Karpas-422 (cell line): ENCODE data around the gene SLC25A21. TPM values are rescaled to one million over a fixed set of nuclear protein-coding genes. Genes with fewer than 3 reads are reported as not detected.
A peak's percentile ranks its signal among the peaks of the same experiment; 100 is the strongest.
"Not testable (repeated sequence)": the region's sequence is repeated elsewhere in the genome, so short reads cannot be mapped to it uniquely, and the experiment has no call there.

Source experiments
- DNase-seq: peaks from one replicate; pipeline ENCODE4 v3.0.0-alpha.2; 2015
- H2AFZ ChIP-seq: fragments of 200-600 bp; sonication (generic); 2 replicates; pipeline ENCODE4 v1.6.1; 2014; ENCODE audit warnings: antibody characterized with exemption, low read length, mixed read lengths
- H3K27ac ChIP-seq: fragments of 200-600 bp; sonication (generic); 2 replicates; pipeline ENCODE4 v1.5.1; 2014; ENCODE audit warnings: mild to moderate bottlenecking, low read length, moderate library complexity
- H3K27me3 ChIP-seq: fragments of 200-600 bp; sonication (generic); 2 replicates; pipeline ENCODE4 v1.6.1; 2014; ENCODE audit warnings: low read length, mixed read lengths
- H3K36me3 ChIP-seq: fragments of 200-600 bp; sonication (generic); 2 replicates; pipeline ENCODE4 v1.6.1; 2014; ENCODE audit warnings: low read length, mixed read lengths; ENCODE audit not compliant: insufficient read depth
- H3K4me1 ChIP-seq: fragments of 200-600 bp; sonication (generic); 2 replicates; pipeline ENCODE4 v1.6.1; 2014; ENCODE audit warnings: mild to moderate bottlenecking, low read length, mixed read lengths
- H3K4me2 ChIP-seq: fragments of 200-600 bp; sonication (generic); 2 replicates; pipeline ENCODE4 v1.6.1; 2014; ENCODE audit warnings: low read length, low read depth, mild to moderate bottlenecking; ENCODE audit not compliant: poor library complexity, severe bottlenecking
- H3K4me3 ChIP-seq: fragments of 200-600 bp; sonication (generic); 2 replicates; pipeline ENCODE4 v1.5.1; 2014; ENCODE audit warnings: mild to moderate bottlenecking, antibody characterized with exemption, low read length, mixed read lengths
- H3K79me2 ChIP-seq: fragments of 200-600 bp; sonication (generic); 2 replicates; pipeline ENCODE4 v1.6.1; 2014; ENCODE audit warnings: mild to moderate bottlenecking, low read length, mixed read lengths
- H3K9ac ChIP-seq: fragments of 200-600 bp; sonication (generic); 2 replicates; pipeline ENCODE4 v1.6.0; 2014; ENCODE audit warnings: low read length
- H3K9me2 ChIP-seq: fragments of 200-600 bp; sonication (generic), shearing (Covaris generic); replicated peaks from 2 replicates; pipeline ENCODE4 v1.6.0; 2014; ENCODE audit warnings: mild to moderate bottlenecking, low read length, moderate library complexity; ENCODE audit not compliant: insufficient read depth
- H3K9me3 ChIP-seq: fragments of 300-700, 200-600 bp; sonication (generic); 2 replicates; pipeline ENCODE4 v1.6.1; 2014; ENCODE audit warnings: low read length, mixed read lengths
- H4K20me1 ChIP-seq: fragments of 200-600 bp; sonication (generic); 2 replicates; pipeline ENCODE4 v1.6.1; 2014; ENCODE audit warnings: mild to moderate bottlenecking, antibody characterized with exemption, low read length, low read depth; ENCODE audit not compliant: insufficient read depth
- total RNA-seq: library from RNA; depleted of rRNA; stranded (reverse); fragments of >200 nt; shearing (Covaris generic); gene quantifications from 2 replicates; pipeline ENCODE4 v1.2.3, GENCODE V29; 2014; ENCODE audit warnings: low replicate concordance

SLC25A21 gene
- total RNA-seq, 1 experiment from 2014 or later, result 1.5 TPM

- H3K9me3 ChIP-seq, result no peaks in the 10 kb centered on the region
Observed at GRCh38 chr14:36916668-36917067, 255.7 kb downstream of the SLC25A21 start.

GRCh38 chr14:36915081-36915480 lies 257.3 kb downstream of the SLC25A21 start:
- Histone ChIP-seq H4K20me1 (no peaks in the 10 kb centered on the region), H3K4me3 (no peak overlapping the region), H3K9ac (no peak overlapping the region), H3K27me3 (no peaks in the 10 kb centered on the region), H3K27ac (no peak overlapping the region), H3K79me2 (no peaks in the 10 kb centered on the region), H3K36me3 (no peaks in the 10 kb centered on the region), H3K9me3 (no peaks in the 10 kb centered on the region), H3K4me2 (no peak overlapping the region), H3K9me2 (no peaks in the 10 kb centered on the region), H3K4me1 (peaks cover 4% of the 10 kb centered on the region; the same call in 1 of the 2 replicates), H2AFZ (no peak overlapping the region)
- DNase-seq, result no peak

More at GRCh38 chr14:36916668-36917067, 255.7 kb downstream of the SLC25A21 start:
- H2AFZ ChIP-seq, result no peak overlapping the region
- no peaks in the 10 kb centered on the region for H4K20me1 ChIP-seq
- no peaks in the 10 kb centered on the region for H3K9me2 ChIP-seq
- H3K4me2 ChIP-seq, result no peak overlapping the region
- H3K9ac ChIP-seq, result no peak overlapping the region
- DNase-seq, result no peak
- no peaks in the 10 kb centered on the region for H3K36me3 ChIP-seq
- peaks cover 4% of the 10 kb centered on the region; the same call in 1 of the 2 replicates for H3K4me1 ChIP-seq
- H3K79me2 ChIP-seq, result no peaks in the 10 kb centered on the region
- H3K27me3 ChIP-seq, result no peaks in the 10 kb centered on the region
- no peak overlapping the region for H3K27ac ChIP-seq
- H3K4me3 ChIP-seq, result no peak overlapping the region

GRCh38 chr14:36910578-36910977 lies 261.8 kb downstream of the SLC25A21 start:
- H3K9me3 ChIP-seq, result no peaks in the 10 kb centered on the region
- no peak overlapping the region for H2AFZ ChIP-seq
- no peak overlapping the region for H3K27ac ChIP-seq
- no peak overlapping the region for H3K9ac ChIP-seq
- no peaks in the 10 kb centered on the region for H4K20me1 ChIP-seq
- H3K27me3 ChIP-seq, result no peaks in the 10 kb centered on the region
- no peaks in the 10 kb centered on the region for H3K36me3 ChIP-seq
- no peaks in the 10 kb centered on the region for H3K79me2 ChIP-seq
- no peak overlapping the region for H3K4me2 ChIP-seq
- peaks cover 18% of the 10 kb centered on the region for H3K4me1 ChIP-seq
- H3K4me3 ChIP-seq, result no peak overlapping the region
- peak; percentile 41 for DNase-seq
- H3K9me2 ChIP-seq, result no peaks in the 10 kb centered on the region

DNA sequence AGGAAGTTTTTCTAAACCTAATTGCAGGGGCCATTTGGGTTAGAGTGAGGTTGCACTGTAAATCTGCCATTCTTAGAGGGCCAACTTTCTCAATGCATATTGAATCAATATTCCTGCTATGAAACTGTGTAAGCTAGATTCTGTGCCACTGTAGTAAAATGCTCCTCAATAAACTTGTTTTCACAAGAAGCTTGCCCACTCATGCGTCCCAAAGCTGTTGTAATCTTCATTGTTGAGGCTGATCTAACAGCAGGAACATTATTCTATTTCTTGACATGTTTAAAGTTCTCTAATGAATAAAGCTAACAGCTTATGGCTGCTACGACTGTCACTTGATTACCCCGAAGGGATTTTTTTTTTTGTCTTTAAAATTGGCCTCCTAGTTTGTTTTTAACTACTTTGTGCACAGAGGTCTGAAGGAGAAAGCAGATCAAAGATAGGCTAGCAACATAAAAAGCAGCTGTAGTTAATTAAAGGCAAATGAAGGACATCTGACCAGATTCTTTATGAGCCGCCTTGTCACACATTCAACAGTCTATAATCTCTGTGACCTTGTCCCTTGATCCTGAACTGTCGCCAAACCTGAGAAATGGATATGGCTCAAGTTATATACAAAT lies 267.0 kb downstream of the SLC25A21 start:
- peaks cover 23% of the 10 kb centered on the region for H3K4me1 ChIP-seq
- H3K36me3 ChIP-seq, result no peaks in the 10 kb centered on the region
- H3K9ac ChIP-seq, result no peak overlapping the region
- peak overlapping the region; percentile 2 for H3K4me2 ChIP-seq
- no peaks in the 10 kb centered on the region for H3K27me3 ChIP-seq
- DNase-seq, result no peak
- no peak overlapping the region for H3K27ac ChIP-seq
- H3K9me2 ChIP-seq, result no peaks in the 10 kb centered on the region
- H4K20me1 ChIP-seq, result no peaks in the 10 kb centered on the region
- H3K9me3 ChIP-seq, result no peaks in the 10 kb centered on the region
- no peak overlapping the region for H3K4me3 ChIP-seq
- no peaks in the 10 kb centered on the region for H3K79me2 ChIP-seq
- peak overlapping the region; percentile 58; the same call in 1 of the 2 replicates for H2AFZ ChIP-seq

- no peak for DNase-seq
- Histone ChIP-seq H3K4me2 (no peak overlapping the region), H3K9me2 (no peaks in the 10 kb centered on the region; the same call in 1 of the 2 replicates), H3K9ac (no peak overlapping the region), H3K27me3 (no peaks in the 10 kb centered on the region), H3K9me3 (no peaks in the 10 kb centered on the region), H3K79me2 (no peaks in the 10 kb centered on the region), H3K4me1 (peaks cover 12% of the 10 kb centered on the region), H3K27ac (no peak overlapping the region), H3K4me3 (no peak overlapping the region), H2AFZ (no peak overlapping the region; the same call in 1 of the 2 replicates), H4K20me1 (no peaks in the 10 kb centered on the region), H3K36me3 (no peaks in the 10 kb centered on the region)
Observed at GRCh38 chr14:36901861-36902260, 270.5 kb downstream of the SLC25A21 start.

DNA sequence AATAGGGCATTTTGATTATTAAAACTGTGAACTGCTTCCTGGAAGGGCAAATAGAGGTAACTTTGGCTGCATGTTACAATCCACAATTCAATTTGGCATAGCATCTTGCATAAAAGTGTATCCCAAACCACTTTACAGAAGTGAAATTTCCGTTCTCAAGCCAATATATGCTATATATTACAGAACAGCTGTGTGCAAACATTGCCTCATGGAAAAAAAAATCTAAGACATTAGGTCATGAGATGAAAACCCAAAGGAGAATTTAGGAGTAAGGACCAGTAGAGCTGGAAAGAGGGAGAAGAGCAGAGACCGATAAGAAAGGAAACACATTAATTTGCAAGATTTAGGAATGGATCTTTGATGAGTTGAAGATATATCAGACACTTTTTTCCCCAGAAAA lies 271.6 kb downstream of the SLC25A21 start:
- H3K36me3 ChIP-seq, result no peaks in the 10 kb centered on the region
- no peak overlapping the region for H2AFZ ChIP-seq
- no peaks in the 10 kb centered on the region for H3K9me3 ChIP-seq
- H3K9me2 ChIP-seq, result no peaks in the 10 kb centered on the region; the same call in 1 of the 2 replicates
- H3K4me2 ChIP-seq, result no peak overlapping the region
- peaks cover 11% of the 10 kb centered on the region for H3K4me1 ChIP-seq
- H3K4me3 ChIP-seq, result no peak overlapping the region
- H3K79me2 ChIP-seq, result no peaks in the 10 kb centered on the region
- H4K20me1 ChIP-seq, result no peaks in the 10 kb centered on the region
- H3K27ac ChIP-seq, result no peak overlapping the region
- DNase-seq, result no peak
- H3K27me3 ChIP-seq, result no peaks in the 10 kb centered on the region
- no peak overlapping the region for H3K9ac ChIP-seq

DNA sequence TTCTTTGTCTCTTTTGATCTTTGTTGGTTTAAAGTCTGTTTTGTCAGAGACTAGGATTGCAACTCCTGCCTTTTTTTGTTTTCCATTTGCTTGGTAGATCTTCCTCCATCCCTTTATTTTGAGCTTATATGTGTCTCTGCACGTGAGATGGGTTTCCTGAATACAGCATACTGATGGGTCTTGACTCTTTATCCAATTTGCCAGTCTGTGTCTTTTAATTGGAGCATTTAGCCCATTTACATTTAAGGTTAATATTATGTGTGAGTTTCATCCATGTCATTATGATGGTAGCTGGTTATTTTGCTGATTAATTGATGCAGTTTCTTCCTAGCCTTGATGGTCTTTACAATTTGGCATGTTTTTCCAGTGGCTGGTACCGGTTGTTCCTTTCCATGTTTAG lies 276.1 kb downstream of the SLC25A21 start:
- H3K4me3 ChIP-seq, result not testable (repeated sequence)

GRCh38 chr14:36884049-36884448 lies 288.4 kb downstream of the SLC25A21 start:
- H3K27ac ChIP-seq, result no peak overlapping the region
- no peaks in the 10 kb centered on the region for H3K9me2 ChIP-seq
- no peaks in the 10 kb centered on the region for H3K9me3 ChIP-seq
- no peaks in the 10 kb centered on the region for H3K27me3 ChIP-seq
- H3K4me3 ChIP-seq, result no peak overlapping the region
- H3K79me2 ChIP-seq, result no peaks in the 10 kb centered on the region
- H3K36me3 ChIP-seq, result no peaks in the 10 kb centered on the region
- DNase-seq, result no peak
- no peaks in the 10 kb centered on the region for H4K20me1 ChIP-seq
- peaks cover 52% of the 10 kb centered on the region for H3K4me1 ChIP-seq
- H3K9ac ChIP-seq, result no peak overlapping the region
- H2AFZ ChIP-seq, result no peak overlapping the region
- no peak overlapping the region for H3K4me2 ChIP-seq

More for the DNA sequence above, 276.1 kb downstream of the SLC25A21 start:
- H3K27ac ChIP-seq, H3K9me3 ChIP-seq, H3K27me3 ChIP-seq, H3K9me2 ChIP-seq, H3K79me2 ChIP-seq, H2AFZ ChIP-seq, H3K9ac ChIP-seq, H4K20me1 ChIP-seq, DNase-seq, H3K36me3 ChIP-seq, H3K4me2 ChIP-seq: not testable (repeated sequence)
- peaks cover 11% of the 10 kb centered on the region for H3K4me1 ChIP-seq
